Activated CD8-positive, alpha-beta memory T cell treated with anti-CD3 and anti-CD28 coated beads, Interleukin-2, amount 50 U/mL, for 1 hour (primary cell): ENCODE measurements around the gene KLRC4.
A peak's percentile ranks its signal among the peaks of the same experiment; 100 is the strongest.
"Not testable (repeated sequence)": the region's sequence is repeated elsewhere in the genome, so short reads cannot be mapped to it uniquely, and the experiment has no call there.

Source experiments
- DNase-seq: peaks from one replicate; pipeline ENCODE4 v3.0.0-alpha.2; 2020; ENCODE audit errors: extremely low read depth

Gene KLRC4

GRCh38 chr12:10409392-10409791 is at the start of gene KLRC4:
KLRC4 (minus strand) TSS chr12:10409757; CDS start chr12:10409575, 182 bp downstream.
- no peak for DNase-seq

- DNase-seq: no peak
Measured at GRCh38 chr12:10457760-10458159, 48.2 kb upstream of the KLRC4 start.

GRCh38 chr12:10456856-10457255 is 47.3 kb upstream of the KLRC4 start:
- no peak for DNase-seq

GRCh38 chr12:10455766-10456165 is 46.2 kb upstream of the KLRC4 start:
- DNase-seq: no peak

GRCh38 chr12:10454531-10454930 is 45.0 kb upstream of the KLRC4 start:
- no peak for DNase-seq

GRCh38 chr12:10453156-10453555 is 43.6 kb upstream of the KLRC4 start, which contains the start of gene KLRC1:
KLRC1 (minus strand) TSS chr12:10453377; CDS start chr12:10451156, 2,221 bp downstream.
- no peak for DNase-seq

GRCh38 chr12:10448236-10448635 is 38.7 kb upstream of the KLRC4 start:
- DNase-seq: no peak

GRCh38 chr12:10446052-10446451 is 36.5 kb upstream of the KLRC4 start:
- DNase-seq: not testable (repeated sequence)

- DNase-seq: not testable (repeated sequence)
Measured at GRCh38 chr12:10441144-10441543, 31.6 kb upstream of the KLRC4 start.

- not testable (repeated sequence) for DNase-seq
Measured at GRCh38 chr12:10439608-10440274, 30.2 kb upstream of the KLRC4 start.

- not testable (repeated sequence) for DNase-seq
Measured at GRCh38 chr12:10437601-10438000, 28.0 kb upstream of the KLRC4 start.

GRCh38 chr12:10435816-10436215 is 26.3 kb upstream of the KLRC4 start, which contains the start of gene KLRC2:
KLRC2 (minus strand) TSS chr12:10436010; CDS start chr12:10435986, 24 bp downstream.
- peak; percentile 11 for DNase-seq

- DNase-seq: not testable (repeated sequence)
Measured at GRCh38 chr12:10430623-10431022, 21.1 kb upstream of the KLRC4 start.

GRCh38 chr12:10425938-10426337 is 16.4 kb upstream of the KLRC4 start:
- not testable (repeated sequence) for DNase-seq

- DNase-seq: not testable (repeated sequence)
Measured at GRCh38 chr12:10424260-10424899, 14.8 kb upstream of the KLRC4 start.

- DNase-seq: not testable (repeated sequence)
Measured at GRCh38 chr12:10422159-10422558, 12.6 kb upstream of the KLRC4 start.

GRCh38 chr12:10420334-10420733 is 10.8 kb upstream of the KLRC4 start, which contains the start of gene KLRC3:
KLRC3 (minus strand) TSS chr12:10420595; CDS start chr12:10420550, 45 bp downstream.
- DNase-seq: not testable (repeated sequence)

GRCh38 chr12:10408842-10409241 is 715 bp downstream of the KLRC4 start:
- no peak for DNase-seq

- no peak for DNase-seq
Measured at GRCh38 chr12:10406725-10407124, 2.8 kb downstream of the KLRC4 start.

GRCh38 chr12:10405294-10405693 is 4.3 kb downstream of the KLRC4 start:
- DNase-seq: no peak

GRCh38 chr12:10404798-10405197 is 4.8 kb downstream of the KLRC4 start:
- DNase-seq: no peak

- no peak for DNase-seq
Measured at GRCh38 chr12:10400829-10401228, 8.7 kb downstream of the KLRC4 start.

- no peak for DNase-seq
Measured at GRCh38 chr12:10398168-10398567, 11.4 kb downstream of the KLRC4 start.
